Kidney (tissue), 14 donors: ENCODE data around the gene SLIT1. TPM values are rescaled to one million over a fixed set of nuclear protein-coding genes. Genes with fewer than 3 reads are reported as not detected.

Experiments used
- DNase-seq, 5 donors: peaks; one replicate each; pipeline ENCODE4 v3.0.0-alpha.2; 2013 to 2020
- FAIRE-seq: peaks from 2 replicates; lab custom pipeline; 2012; peaks lifted over from hg19 to GRCh38; lab: Jason Lieb, UNC
- H3K27ac ChIP-seq, 2 donors: one replicate each; pipeline ENCODE4 v1.7.0; 2013; ENCODE audit warnings: low read depth in 2 of 2, low read length in 2 of 2, inconsistent platforms in 1 of 2
- H3K27me3 ChIP-seq: one replicate; pipeline ENCODE4 v1.7.1; 2013; ENCODE audit warnings: low read length, inconsistent platforms; ENCODE audit not compliant: control insufficient read depth, insufficient read depth
- H3K36me3 ChIP-seq, 3 donors: one replicate each; pipeline versions ENCODE4 v1.7.0 to v1.7.1; 2013; ENCODE audit warnings: low read length in 3 of 3, control low read depth in 1 of 3, inconsistent platforms in 1 of 3; ENCODE audit not compliant: insufficient read depth in 3 of 3, control insufficient read depth in 2 of 3
- H3K4me1 ChIP-seq, 3 donors: one replicate each; pipeline versions ENCODE4 v1.7.0 to v1.7.1; 2013; ENCODE audit warnings: low read length in 3 of 3, inconsistent platforms in 1 of 3, low read depth in 1 of 3; ENCODE audit not compliant: control insufficient read depth in 2 of 3, insufficient read depth in 2 of 3
- H3K4me3 ChIP-seq, 3 donors: one replicate each; pipeline versions ENCODE4 v1.7.0 to v1.8.1; 2013; ENCODE audit warnings: low read length in 3 of 3, control low read depth in 1 of 3, inconsistent platforms in 1 of 3
- H3K9ac ChIP-seq, 3 donors: one replicate each; pipeline versions ENCODE4 v1.7.0 to v1.7.1; 2013; ENCODE audit warnings: low read length in 3 of 3, control low read depth in 1 of 3, inconsistent platforms in 1 of 3
- H3K9me3 ChIP-seq, 3 donors: one replicate each; pipeline versions ENCODE4 v1.7.0 to v1.7.1; 2013; ENCODE audit warnings: low read length in 3 of 3, control low read depth in 1 of 3, inconsistent platforms in 1 of 3; ENCODE audit not compliant: control insufficient read depth in 2 of 3, insufficient read depth in 1 of 3
- intact Hi-C: fragments of 100-400 bp; cut with DNase I; formaldehyde crosslinking; loops from one replicate; pipeline ENCODE4 v1.11.1; 2022
- polyA plus RNA-seq: library from polyadenylated mRNA; stranded (reverse); fragments of 350-450 nt; fragmentation: Illumina TruSeq; extraction: RNeasy Lipid Tissue Mini Kit (QIAGEN cat#74804); gene quantifications from one replicate; pipeline ENCODE4 v1.2.3, GENCODE V29; 2014; ENCODE audit warnings: low read depth, low replicate concordance; ENCODE audit not compliant: insufficient read depth
- total RNA-seq: library from RNA; stranded (reverse); fragmentation: NEBNext Ultra II Directional; extraction: Animal tissue kit (Norgen Biotek cat#: 25700); gene quantifications from one replicate; pipeline ENCODE4 v1.2.1, GENCODE V29; 2021
- TF ChIP-seq, protein P1 (sequence below): IDR thresholded peaks from 3 replicates; pipeline ENCODE4 v1.5.1; 2012; ENCODE audit warnings: mild to moderate bottlenecking, moderate library complexity, borderline replicate concordance; ENCODE audit not compliant: insufficient read depth; ENCODE audit errors: extremely low read depth
- donor health status: control.
- donor health status: control.
- donor health status: control.
- donor health status: control.
- donor health status: control.
- donor health status: DM: yes; HTN: yes; CAD: no.
- donor health status: Normal renal cell carcinoma (clear cell type).

The SLIT1 gene
- total and polyA plus RNA-seq, 2 donors from 2014 or later = 0.06 to 0.35 TPM

DNA sequence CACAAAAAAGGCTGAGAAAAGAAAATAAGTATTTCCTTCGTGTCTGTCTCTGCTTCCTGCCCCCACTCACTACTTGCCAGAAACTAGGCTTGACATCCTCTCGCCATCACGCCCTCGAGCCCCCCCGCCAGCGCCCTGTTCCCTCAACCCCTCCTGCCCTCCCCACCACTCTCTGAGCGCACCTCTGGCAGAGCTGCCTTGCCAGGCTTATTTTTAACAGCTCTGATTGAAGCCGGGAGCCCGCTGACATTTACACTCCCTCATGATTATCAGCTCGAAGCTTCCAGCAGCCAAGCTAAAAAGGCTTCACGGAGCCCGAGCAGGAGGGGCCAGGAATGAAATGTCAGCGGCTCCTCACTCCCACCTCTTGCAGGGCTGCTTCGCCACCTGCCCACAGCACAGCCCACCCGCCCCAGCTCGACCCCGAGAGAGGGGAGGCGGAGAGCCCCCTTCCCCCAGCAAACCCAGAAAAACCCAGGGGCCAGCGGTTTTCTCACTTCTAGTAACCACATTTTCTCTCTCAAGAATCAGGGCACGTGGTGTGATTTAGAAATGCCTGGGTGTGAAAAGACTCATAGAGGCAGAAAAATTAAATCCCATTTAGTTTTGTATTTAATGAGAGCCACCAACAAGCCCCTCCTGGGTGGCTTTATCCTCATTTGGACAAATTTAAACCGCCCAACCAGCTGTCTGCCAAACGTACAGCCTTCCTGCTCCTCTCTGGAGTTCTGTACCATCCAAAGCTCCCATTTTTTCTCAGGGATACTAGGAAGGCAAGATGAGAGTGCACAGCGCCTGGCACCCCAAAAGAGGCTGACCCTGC is 89.3 kb downstream of the SLIT1 start:
- peak in 4 of 5 donors; percentile 76 to 85 (median 80) for DNase-seq
- no peaks in the 10 kb centered on the region for H3K27me3 ChIP-seq
- no peak overlapping the region for H3K27ac ChIP-seq
- H3K9me3 ChIP-seq = no peaks in the 10 kb centered on the region
- no peaks in the 10 kb centered on the region for H3K4me1 ChIP-seq
- H3K4me3 ChIP-seq = no peak overlapping the region
- TF ChIP-seq, protein P1, sequence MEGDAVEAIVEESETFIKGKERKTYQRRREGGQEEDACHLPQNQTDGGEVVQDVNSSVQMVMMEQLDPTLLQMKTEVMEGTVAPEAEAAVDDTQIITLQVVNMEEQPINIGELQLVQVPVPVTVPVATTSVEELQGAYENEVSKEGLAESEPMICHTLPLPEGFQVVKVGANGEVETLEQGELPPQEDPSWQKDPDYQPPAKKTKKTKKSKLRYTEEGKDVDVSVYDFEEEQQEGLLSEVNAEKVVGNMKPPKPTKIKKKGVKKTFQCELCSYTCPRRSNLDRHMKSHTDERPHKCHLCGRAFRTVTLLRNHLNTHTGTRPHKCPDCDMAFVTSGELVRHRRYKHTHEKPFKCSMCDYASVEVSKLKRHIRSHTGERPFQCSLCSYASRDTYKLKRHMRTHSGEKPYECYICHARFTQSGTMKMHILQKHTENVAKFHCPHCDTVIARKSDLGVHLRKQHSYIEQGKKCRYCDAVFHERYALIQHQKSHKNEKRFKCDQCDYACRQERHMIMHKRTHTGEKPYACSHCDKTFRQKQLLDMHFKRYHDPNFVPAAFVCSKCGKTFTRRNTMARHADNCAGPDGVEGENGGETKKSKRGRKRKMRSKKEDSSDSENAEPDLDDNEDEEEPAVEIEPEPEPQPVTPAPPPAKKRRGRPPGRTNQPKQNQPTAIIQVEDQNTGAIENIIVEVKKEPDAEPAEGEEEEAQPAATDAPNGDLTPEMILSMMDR = no peak
- no peaks in the 10 kb centered on the region for H3K36me3 ChIP-seq
- H3K9ac ChIP-seq = no peak overlapping the region
- no peak for FAIRE-seq
- intact Hi-C loops = no loop called here

GRCh38 chr10:97095701-97096260 is 90.0 kb downstream of the SLIT1 start:
- FAIRE-seq = no peak
- Histone ChIP-seq H3K27ac (no peak overlapping the region), H3K4me3 (no peak overlapping the region), H3K27me3 (no peaks in the 10 kb centered on the region), H3K36me3 (no peaks in the 10 kb centered on the region), H3K9ac (no peak overlapping the region), H3K9me3 (no peaks in the 10 kb centered on the region), H3K4me1 (no peaks in the 10 kb centered on the region)
- intact Hi-C loops = no loop called here
- peak in 1 of 5 donors; percentile 59 for DNase-seq
- TF ChIP-seq, protein P1 = no peak

DNA sequence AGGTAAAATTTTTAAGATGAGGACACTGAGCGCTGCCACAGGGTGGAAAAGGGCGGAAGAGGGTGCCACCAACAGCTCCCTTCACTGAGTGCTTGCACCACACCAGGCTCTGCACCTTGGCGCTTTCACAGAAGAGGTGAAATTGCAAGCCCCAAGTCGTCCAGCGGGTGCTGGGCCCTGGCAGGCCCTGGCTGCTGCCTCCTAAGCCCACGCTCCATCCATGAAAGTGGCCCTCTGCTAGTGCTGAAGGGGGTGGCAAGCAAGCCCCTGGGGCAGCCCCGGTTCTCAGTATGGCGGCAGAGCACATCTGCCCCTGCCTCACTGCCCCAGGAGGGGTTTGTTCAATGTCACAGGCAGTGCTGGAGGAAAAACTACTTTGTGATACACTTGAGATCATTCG is 95.1 kb downstream of the SLIT1 start:
- intact Hi-C loops = no loop called here
- Histone ChIP-seq H3K27me3 (no peaks in the 10 kb centered on the region), H3K9me3 (no peaks in the 10 kb centered on the region), H3K27ac (no peak overlapping the region), H3K36me3 (no peaks in the 10 kb centered on the region), H3K9ac (no peak overlapping the region), H3K4me3 (no peak overlapping the region), H3K4me1 (no peaks in the 10 kb centered on the region)
- DNase-seq (no peak), FAIRE-seq (no peak)
- TF ChIP-seq, protein P1 = no peak
